Astrocyte of the cerebellum (primary cell): ENCODE results near the gene CCDC180.
"Not testable (repeated sequence)": the region's sequence is repeated elsewhere in the genome, so short reads cannot be mapped to it uniquely, and the experiment has no call there.

Experiments
- DNase-seq: peaks from one replicate; pipeline ENCODE4 v3.0.0-alpha.2; 2011; ENCODE audit warnings: low read depth
- H3K4me3 ChIP-seq: 2 replicates; pipeline ENCODE4 v1.5.1; 2011; ENCODE audit warnings: mild to moderate bottlenecking, low read depth, low read length, moderate library complexity
- in situ Hi-C: cut with HindIII; loops from 2 replicates; pipeline ENCODE4 v1.10.0; 2017; ENCODE audit warnings: low sequenced_read_pairs
- TF ChIP-seq, protein P1 (sequence below): IDR thresholded peaks from 2 replicates; pipeline ENCODE4 v1.5.1; 2012; ENCODE audit warnings: low read length, low read depth, moderate library complexity, mild to moderate bottlenecking; ENCODE audit errors: missing control alignments

The CCDC180 gene

GRCh38 chr9:97307500-97308163 lies at the start of gene CCDC180:
Gene CCDC180, plus strand, starts transcription at chr9:97307659. Its CDS starts 405 bp downstream, at chr9:97308064.
- TF ChIP-seq, protein P1, sequence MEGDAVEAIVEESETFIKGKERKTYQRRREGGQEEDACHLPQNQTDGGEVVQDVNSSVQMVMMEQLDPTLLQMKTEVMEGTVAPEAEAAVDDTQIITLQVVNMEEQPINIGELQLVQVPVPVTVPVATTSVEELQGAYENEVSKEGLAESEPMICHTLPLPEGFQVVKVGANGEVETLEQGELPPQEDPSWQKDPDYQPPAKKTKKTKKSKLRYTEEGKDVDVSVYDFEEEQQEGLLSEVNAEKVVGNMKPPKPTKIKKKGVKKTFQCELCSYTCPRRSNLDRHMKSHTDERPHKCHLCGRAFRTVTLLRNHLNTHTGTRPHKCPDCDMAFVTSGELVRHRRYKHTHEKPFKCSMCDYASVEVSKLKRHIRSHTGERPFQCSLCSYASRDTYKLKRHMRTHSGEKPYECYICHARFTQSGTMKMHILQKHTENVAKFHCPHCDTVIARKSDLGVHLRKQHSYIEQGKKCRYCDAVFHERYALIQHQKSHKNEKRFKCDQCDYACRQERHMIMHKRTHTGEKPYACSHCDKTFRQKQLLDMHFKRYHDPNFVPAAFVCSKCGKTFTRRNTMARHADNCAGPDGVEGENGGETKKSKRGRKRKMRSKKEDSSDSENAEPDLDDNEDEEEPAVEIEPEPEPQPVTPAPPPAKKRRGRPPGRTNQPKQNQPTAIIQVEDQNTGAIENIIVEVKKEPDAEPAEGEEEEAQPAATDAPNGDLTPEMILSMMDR: no peak
- DNase-seq: no peak
- peak within 1 kb of the TSS; percentile 29 for H3K4me3 ChIP-seq
- in situ Hi-C loops: no loop called here

- in situ Hi-C loops, H3K4me3 ChIP-seq, DNase-seq: not testable (repeated sequence)
Observed at GRCh38 chr9:97259834-97260514, 47.5 kb upstream of the CCDC180 start.

DNA sequence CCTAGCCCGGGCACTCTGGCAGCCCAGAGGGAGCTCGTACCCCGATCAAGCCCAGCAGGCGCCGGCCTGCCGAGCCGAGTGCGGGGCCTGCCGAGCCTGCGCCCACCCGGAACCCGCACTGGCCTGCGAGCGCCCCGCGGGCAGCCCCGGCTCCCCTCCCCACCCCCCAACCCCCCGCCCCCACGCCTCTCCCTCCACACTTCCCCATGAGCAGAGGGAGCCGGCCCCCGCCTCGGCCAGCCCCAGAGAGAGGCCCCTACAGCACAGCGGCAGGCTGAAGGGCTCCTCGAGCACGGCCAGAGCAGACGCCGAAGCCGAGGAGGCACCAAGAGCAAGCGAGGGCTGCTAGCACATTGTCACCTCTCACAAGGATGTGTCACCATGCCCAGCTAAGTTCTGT lies 36.2 kb upstream of the CCDC180 start:
- no peak overlapping the region for H3K4me3 ChIP-seq
- no peak for DNase-seq
- in situ Hi-C loops: no loop called here
- TF ChIP-seq, protein P1: no peak

DNA sequence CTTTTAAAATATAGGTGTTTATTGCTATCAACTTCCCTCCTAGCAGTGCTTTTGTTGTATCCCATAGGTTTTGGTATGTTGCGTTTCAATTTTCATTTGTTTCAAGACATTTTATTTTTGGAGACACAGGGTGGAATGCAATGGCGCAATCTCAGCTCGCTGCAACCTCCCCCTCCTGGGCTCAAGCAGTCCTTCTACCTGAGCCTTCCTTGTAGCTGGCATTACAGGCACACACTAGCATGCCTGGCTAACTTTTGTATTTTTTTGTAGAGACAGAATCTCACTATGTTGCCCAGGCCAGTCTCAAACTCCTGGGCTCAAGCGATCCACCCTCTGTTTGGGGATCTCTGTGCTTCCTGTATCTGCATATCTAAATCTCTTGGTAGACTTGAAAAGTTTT lies 35.4 kb upstream of the CCDC180 start:
- TF ChIP-seq, protein P1: no peak
- no peak for DNase-seq
- no peak overlapping the region for H3K4me3 ChIP-seq
- in situ Hi-C loops: no loop called here

- DNase-seq: no peak
- in situ Hi-C loops: no loop called here
- TF ChIP-seq, protein P1: no peak
- no peak overlapping the region for H3K4me3 ChIP-seq
Observed at GRCh38 chr9:97276310-97276852, 31.1 kb upstream of the CCDC180 start.

DNA sequence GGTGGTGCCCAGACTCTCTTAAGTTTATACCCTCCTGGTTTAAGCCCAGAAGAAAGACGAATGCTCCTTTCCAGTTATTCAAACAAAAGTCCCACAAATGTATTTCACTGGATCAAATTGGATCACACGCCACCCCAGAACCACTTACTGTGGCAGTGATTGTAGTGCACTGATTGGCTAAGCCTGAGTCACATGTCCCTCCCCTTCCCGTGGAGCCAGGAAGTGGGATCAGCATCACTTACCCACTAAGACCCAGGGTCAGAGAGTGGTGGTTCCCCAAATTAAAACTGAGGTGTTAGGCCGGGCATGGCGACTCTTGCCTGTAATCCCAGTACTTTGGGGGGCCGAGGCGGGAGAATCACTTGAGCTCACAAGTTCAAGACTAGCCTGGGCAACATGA lies 29.5 kb upstream of the CCDC180 start:
- TF ChIP-seq, protein P1: no peak
- in situ Hi-C loops: no loop called here
- no peak for DNase-seq
- no peak overlapping the region for H3K4me3 ChIP-seq

DNA sequence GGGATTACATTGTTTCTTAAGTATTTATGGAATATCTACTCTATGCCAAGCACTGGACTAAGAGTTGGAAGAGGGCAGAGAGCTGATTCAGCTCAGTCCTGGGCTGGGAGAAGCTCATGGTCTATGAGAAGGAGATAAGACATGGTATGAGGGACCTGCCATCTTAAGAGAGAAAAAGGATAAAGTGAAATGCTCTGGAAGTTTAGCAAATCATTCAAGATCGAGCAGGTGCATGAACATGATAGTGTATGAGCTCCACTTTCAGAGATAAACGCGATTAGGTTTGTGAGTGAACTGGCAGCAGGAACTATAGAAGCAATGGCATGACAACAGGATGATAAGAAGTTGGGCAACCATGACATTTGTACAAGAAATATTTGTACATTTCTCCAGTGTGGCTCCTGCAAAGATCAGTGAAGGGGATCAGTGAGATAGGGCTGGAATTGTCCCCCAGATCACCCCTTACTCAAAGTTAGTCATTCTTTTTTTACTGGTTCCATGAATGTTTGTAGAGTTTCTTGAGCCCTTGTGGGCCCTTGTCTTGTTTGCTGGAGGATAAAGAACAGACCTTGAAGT lies 26.6 kb upstream of the CCDC180 start:
- in situ Hi-C loops: no loop called here
- TF ChIP-seq, protein P1: no peak
- H3K4me3 ChIP-seq: no peak overlapping the region
- DNase-seq: no peak
